ENCODE data around the gene CLMN.

DNA sequence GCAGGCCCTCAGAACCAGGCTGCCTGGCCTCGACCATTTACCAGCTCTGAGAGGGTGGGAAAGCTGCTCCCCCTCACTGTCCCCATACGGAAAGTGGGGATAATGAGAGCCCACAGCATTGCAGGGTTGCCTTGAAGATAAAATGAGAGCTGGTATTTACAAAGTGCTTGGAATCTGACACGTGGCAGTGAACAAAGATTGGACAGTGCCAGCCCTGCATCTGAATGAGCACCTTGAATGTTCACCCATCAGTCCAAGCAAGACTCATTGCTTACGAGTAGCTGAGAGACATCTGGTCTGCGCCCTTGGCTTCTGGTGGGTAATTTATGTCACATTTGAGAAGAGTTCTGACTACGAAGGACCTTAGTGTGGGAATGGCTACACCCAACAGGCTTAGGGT is 67.5 kb downstream of the CLMN start:
- TF ChIP-seq, protein P1, sequence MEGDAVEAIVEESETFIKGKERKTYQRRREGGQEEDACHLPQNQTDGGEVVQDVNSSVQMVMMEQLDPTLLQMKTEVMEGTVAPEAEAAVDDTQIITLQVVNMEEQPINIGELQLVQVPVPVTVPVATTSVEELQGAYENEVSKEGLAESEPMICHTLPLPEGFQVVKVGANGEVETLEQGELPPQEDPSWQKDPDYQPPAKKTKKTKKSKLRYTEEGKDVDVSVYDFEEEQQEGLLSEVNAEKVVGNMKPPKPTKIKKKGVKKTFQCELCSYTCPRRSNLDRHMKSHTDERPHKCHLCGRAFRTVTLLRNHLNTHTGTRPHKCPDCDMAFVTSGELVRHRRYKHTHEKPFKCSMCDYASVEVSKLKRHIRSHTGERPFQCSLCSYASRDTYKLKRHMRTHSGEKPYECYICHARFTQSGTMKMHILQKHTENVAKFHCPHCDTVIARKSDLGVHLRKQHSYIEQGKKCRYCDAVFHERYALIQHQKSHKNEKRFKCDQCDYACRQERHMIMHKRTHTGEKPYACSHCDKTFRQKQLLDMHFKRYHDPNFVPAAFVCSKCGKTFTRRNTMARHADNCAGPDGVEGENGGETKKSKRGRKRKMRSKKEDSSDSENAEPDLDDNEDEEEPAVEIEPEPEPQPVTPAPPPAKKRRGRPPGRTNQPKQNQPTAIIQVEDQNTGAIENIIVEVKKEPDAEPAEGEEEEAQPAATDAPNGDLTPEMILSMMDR (IDR thresholded peaks at IDR 0.05; ENCODE audit: low read length): no peak
- no peak for TF ChIP-seq EZH2 (IDR thresholded peaks at IDR 0.05; ENCODE audit: borderline replicate concordance, low read length)
